Measurements from ENCODE around the gene PNPLA6.

PNPLA6 gene

GRCh38 chr19:7492558-7492957 lies 43.0 kb upstream of the PNPLA6 start:
- H3K4me3 ChIP-seq (ENCODE audit: low read depth, low read length): peak overlapping the region; percentile 23
- TF ChIP-seq POLR2A (IDR thresholded peaks at IDR 0.05; ENCODE audit: extremely low read depth, insufficient read length) (no peak), MYC (IDR thresholded peaks at IDR 0.05; ENCODE audit: low read depth, low read length) (no peak)
- TF ChIP-seq, protein P1, sequence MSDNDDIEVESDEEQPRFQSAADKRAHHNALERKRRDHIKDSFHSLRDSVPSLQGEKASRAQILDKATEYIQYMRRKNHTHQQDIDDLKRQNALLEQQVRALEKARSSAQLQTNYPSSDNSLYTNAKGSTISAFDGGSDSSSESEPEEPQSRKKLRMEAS (IDR thresholded peaks at IDR 0.05; ENCODE audit: low read depth, low read length): no peak
- TF ChIP-seq, protein P2, sequence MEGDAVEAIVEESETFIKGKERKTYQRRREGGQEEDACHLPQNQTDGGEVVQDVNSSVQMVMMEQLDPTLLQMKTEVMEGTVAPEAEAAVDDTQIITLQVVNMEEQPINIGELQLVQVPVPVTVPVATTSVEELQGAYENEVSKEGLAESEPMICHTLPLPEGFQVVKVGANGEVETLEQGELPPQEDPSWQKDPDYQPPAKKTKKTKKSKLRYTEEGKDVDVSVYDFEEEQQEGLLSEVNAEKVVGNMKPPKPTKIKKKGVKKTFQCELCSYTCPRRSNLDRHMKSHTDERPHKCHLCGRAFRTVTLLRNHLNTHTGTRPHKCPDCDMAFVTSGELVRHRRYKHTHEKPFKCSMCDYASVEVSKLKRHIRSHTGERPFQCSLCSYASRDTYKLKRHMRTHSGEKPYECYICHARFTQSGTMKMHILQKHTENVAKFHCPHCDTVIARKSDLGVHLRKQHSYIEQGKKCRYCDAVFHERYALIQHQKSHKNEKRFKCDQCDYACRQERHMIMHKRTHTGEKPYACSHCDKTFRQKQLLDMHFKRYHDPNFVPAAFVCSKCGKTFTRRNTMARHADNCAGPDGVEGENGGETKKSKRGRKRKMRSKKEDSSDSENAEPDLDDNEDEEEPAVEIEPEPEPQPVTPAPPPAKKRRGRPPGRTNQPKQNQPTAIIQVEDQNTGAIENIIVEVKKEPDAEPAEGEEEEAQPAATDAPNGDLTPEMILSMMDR (IDR thresholded peaks at IDR 0.05; ENCODE audit: low read depth, low read length): no peak
- no peak for DNase-seq (ENCODE audit: low read depth)

- DNase-seq (ENCODE audit: low read depth): no peak
- H3K4me3 ChIP-seq (ENCODE audit: low read depth, low read length): no peak overlapping the region
- TF ChIP-seq MYC (IDR thresholded peaks at IDR 0.05; ENCODE audit: low read depth, low read length) (no peak), POLR2A (IDR thresholded peaks at IDR 0.05; ENCODE audit: extremely low read depth, insufficient read length) (no peak)
- TF ChIP-seq, protein P1 (IDR thresholded peaks at IDR 0.05; ENCODE audit: low read depth, low read length): no peak
- TF ChIP-seq, protein P2 (IDR thresholded peaks at IDR 0.05; ENCODE audit: low read depth, low read length): no peak
These were observed 41.0 kb upstream of the PNPLA6 start for GRCh38 chr19:7494416-7495098.

GRCh38 chr19:7497292-7497691 lies 38.2 kb upstream of the PNPLA6 start:
- DNase-seq (ENCODE audit: low read depth): peak; percentile 46
- TF ChIP-seq POLR2A (IDR thresholded peaks at IDR 0.05; ENCODE audit: extremely low read depth, insufficient read length): no peak
- TF ChIP-seq MYC (IDR thresholded peaks at IDR 0.05; ENCODE audit: low read depth, low read length): no peak
- TF ChIP-seq, protein P2 (IDR thresholded peaks at IDR 0.05; ENCODE audit: low read depth, low read length): peak; percentile 66
- no peak overlapping the region for H3K4me3 ChIP-seq (ENCODE audit: low read depth, low read length)

DNA sequence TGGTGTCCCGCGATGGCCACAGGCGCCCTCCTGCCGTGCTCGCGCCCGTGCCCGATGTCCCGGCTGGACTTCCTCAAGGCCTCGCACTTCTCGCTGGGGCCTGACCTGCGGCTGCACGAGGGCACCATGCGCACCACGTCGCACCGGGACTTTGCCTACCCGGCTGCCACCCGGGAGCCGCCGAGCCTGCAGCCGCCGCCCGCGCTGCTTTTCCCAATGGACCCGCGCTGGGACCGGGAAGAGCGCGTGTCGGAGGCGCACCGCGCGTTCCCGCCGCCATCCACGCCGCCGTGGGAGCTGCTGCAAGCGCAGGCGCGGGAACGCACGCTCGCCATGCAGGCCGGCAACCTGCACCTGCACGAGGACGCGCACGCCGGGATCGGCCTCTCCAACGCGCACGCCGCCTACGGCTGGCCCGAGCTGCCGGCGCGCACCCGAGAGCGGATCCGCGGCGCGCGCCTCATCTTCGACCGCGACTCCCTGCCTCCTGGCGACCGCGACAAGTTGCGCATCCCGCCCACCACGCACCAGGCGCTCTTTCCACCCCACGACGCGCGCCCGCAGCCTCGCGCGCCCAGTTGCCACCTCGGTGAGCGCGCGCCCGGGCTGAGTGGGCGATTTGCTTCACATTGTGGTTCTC lies 34.6 kb upstream of the PNPLA6 start:
- H3K4me3 ChIP-seq (ENCODE audit: low read depth, low read length): no peak overlapping the region
- TF ChIP-seq POLR2A (IDR thresholded peaks at IDR 0.05; ENCODE audit: extremely low read depth, insufficient read length) (no peak), MYC (IDR thresholded peaks at IDR 0.05; ENCODE audit: low read depth, low read length) (no peak)
- TF ChIP-seq, protein P2 (IDR thresholded peaks at IDR 0.05; ENCODE audit: low read depth, low read length): no peak
- TF ChIP-seq, protein P1 (IDR thresholded peaks at IDR 0.05; ENCODE audit: low read depth, low read length): no peak
- DNase-seq (ENCODE audit: low read depth): no peak

GRCh38 chr19:7502552-7502951 lies 33.0 kb upstream of the PNPLA6 start:
- no peak for DNase-seq (ENCODE audit: low read depth)
- TF ChIP-seq, protein P2 (IDR thresholded peaks at IDR 0.05; ENCODE audit: low read depth, low read length): no peak
- TF ChIP-seq, protein P1 (IDR thresholded peaks at IDR 0.05; ENCODE audit: low read depth, low read length): no peak
- no peak for TF ChIP-seq POLR2A (IDR thresholded peaks at IDR 0.05; ENCODE audit: extremely low read depth, insufficient read length)
- H3K4me3 ChIP-seq (ENCODE audit: low read depth, low read length): no peak overlapping the region
